Measurements from ENCODE around the gene VWC2L.

The VWC2L gene

GRCh38 chr2:214497489-214497888, 86.6 kb downstream of the VWC2L start:
- H3K36me3 ChIP-seq (ENCODE audit: control insufficient read depth, insufficient read depth, low read length): no peaks in the 10 kb centered on the region
- TF ChIP-seq CTCF (IDR thresholded peaks at IDR 0.05; ENCODE audit: insufficient read depth, low read length, poor library complexity, severe bottlenecking): no peak

GRCh38 chr2:214503568-214503967, 92.7 kb downstream of the VWC2L start:
- DNase-seq (ENCODE audit: extremely low read depth, insufficient read length): no peak
- H3K4me3 ChIP-seq (replicated peaks; ENCODE audit: low read depth, low read length): no peak overlapping the region
- H3K36me3 ChIP-seq (ENCODE audit: control insufficient read depth, insufficient read depth, low read length): no peaks in the 10 kb centered on the region
- TF ChIP-seq CTCF (IDR thresholded peaks at IDR 0.05; ENCODE audit: insufficient read depth, low read length, poor library complexity, severe bottlenecking): no peak
- H3K27me3 ChIP-seq (replicated peaks; ENCODE audit: control insufficient read depth, insufficient read depth, low read length): no peaks in the 10 kb centered on the region

More at GRCh38 chr2:214497489-214497888, 86.6 kb downstream of the VWC2L start:
- no peak overlapping the region for H3K4me3 ChIP-seq (replicated peaks; ENCODE audit: low read depth, low read length)
- no peak for DNase-seq (ENCODE audit: extremely low read depth, insufficient read length)
- H3K27me3 ChIP-seq (replicated peaks; ENCODE audit: control insufficient read depth, insufficient read depth, low read length): no peaks in the 10 kb centered on the region

GRCh38 chr2:214504599-214505376, 93.9 kb downstream of the VWC2L start:
- H3K27me3 ChIP-seq (replicated peaks; ENCODE audit: control insufficient read depth, insufficient read depth, low read length): no peaks in the 10 kb centered on the region
- no peak for TF ChIP-seq CTCF (IDR thresholded peaks at IDR 0.05; ENCODE audit: insufficient read depth, low read length, poor library complexity, severe bottlenecking)
- DNase-seq (ENCODE audit: extremely low read depth, insufficient read length): no peak
- H3K4me3 ChIP-seq (replicated peaks; ENCODE audit: low read depth, low read length): no peak overlapping the region
- no peaks in the 10 kb centered on the region for H3K36me3 ChIP-seq (ENCODE audit: control insufficient read depth, insufficient read depth, low read length)

- DNase-seq (ENCODE audit: extremely low read depth, insufficient read length): no peak
- Histone ChIP-seq H3K4me3 (replicated peaks; ENCODE audit: low read depth, low read length) (no peak overlapping the region), H3K27me3 (replicated peaks; ENCODE audit: control insufficient read depth, insufficient read depth, low read length) (no peaks in the 10 kb centered on the region), H3K36me3 (ENCODE audit: control insufficient read depth, insufficient read depth, low read length) (no peaks in the 10 kb centered on the region)
- no peak for TF ChIP-seq CTCF (IDR thresholded peaks at IDR 0.05; ENCODE audit: insufficient read depth, low read length, poor library complexity, severe bottlenecking)
These were observed 96.2 kb downstream of the VWC2L start for GRCh38 chr2:214507032-214507431.

- DNase-seq (ENCODE audit: extremely low read depth, insufficient read length): no peak
- Histone ChIP-seq H3K36me3 (ENCODE audit: control insufficient read depth, insufficient read depth, low read length) (no peaks in the 10 kb centered on the region), H3K27me3 (replicated peaks; ENCODE audit: control insufficient read depth, insufficient read depth, low read length) (no peaks in the 10 kb centered on the region), H3K4me3 (replicated peaks; ENCODE audit: low read depth, low read length) (no peak overlapping the region)
- TF ChIP-seq CTCF (IDR thresholded peaks at IDR 0.05; ENCODE audit: insufficient read depth, low read length, poor library complexity, severe bottlenecking): no peak
These were observed 103.8 kb downstream of the VWC2L start for GRCh38 chr2:214514704-214515103.
